ENCODE measurements around the gene USH1G. TPM values are rescaled to one million over a fixed set of nuclear protein-coding genes. Genes with fewer than 3 reads are reported as not detected.

USH1G gene
- total RNA-seq, 4 donors from 2014 or later: 1.1 to 3.7 (median 1.9) TPM

- Histone ChIP-seq H3K27me3 (peaks cover 31% of the 10 kb centered on the region), H3K4me1 (peaks cover 10% of the 10 kb centered on the region), H3K27ac (no peak overlapping the region), H3K9me3 (no peaks in the 10 kb centered on the region), H3K4me3 (no peak overlapping the region), H3K36me3 (no peaks in the 10 kb centered on the region)
- no peak for DNase-seq (ENCODE audit: low spot score in 2 of 2)
- TF ChIP-seq EP300 (IDR thresholded peaks at IDR 0.05) (no peak), POLR2AphosphoS5 (IDR thresholded peaks at IDR 0.05) (no peak), POLR2A (IDR thresholded peaks at IDR 0.05) (no peak)
- TF ChIP-seq, protein P1, sequence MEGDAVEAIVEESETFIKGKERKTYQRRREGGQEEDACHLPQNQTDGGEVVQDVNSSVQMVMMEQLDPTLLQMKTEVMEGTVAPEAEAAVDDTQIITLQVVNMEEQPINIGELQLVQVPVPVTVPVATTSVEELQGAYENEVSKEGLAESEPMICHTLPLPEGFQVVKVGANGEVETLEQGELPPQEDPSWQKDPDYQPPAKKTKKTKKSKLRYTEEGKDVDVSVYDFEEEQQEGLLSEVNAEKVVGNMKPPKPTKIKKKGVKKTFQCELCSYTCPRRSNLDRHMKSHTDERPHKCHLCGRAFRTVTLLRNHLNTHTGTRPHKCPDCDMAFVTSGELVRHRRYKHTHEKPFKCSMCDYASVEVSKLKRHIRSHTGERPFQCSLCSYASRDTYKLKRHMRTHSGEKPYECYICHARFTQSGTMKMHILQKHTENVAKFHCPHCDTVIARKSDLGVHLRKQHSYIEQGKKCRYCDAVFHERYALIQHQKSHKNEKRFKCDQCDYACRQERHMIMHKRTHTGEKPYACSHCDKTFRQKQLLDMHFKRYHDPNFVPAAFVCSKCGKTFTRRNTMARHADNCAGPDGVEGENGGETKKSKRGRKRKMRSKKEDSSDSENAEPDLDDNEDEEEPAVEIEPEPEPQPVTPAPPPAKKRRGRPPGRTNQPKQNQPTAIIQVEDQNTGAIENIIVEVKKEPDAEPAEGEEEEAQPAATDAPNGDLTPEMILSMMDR (IDR thresholded peaks at IDR 0.05): no peak
- WGBS: 45% methylated on average over 10 of the region's 13 CpGs
Measured at GRCh38 chr17:74888469-74888868, 34.6 kb downstream of the USH1G start.

DNA sequence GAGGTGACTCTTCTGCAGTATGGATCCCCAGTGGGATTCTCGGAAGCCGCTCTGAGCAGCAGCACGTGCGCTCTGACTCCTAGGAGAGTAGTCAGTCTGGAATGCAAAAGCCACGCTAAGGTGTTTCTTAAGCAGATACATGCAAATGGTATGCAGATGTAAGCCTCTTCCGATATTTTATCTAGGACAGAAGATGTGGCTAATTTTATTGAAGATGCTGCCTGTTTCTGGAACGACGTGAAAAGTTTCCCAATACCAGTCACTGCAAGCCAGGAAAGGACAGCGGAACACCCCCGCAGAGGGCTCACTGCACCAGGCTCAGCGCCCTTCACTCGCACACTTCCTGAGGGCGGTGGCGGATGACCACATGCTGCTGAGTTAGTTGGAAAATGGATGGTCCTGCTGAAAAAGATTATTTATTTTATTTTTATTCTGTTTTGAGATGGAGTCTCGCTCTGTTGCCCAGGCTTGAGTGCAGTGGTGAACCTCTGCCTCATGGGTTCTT is 39.8 kb downstream of the USH1G start:
- peaks cover 20% of the 10 kb centered on the region for H3K27me3 ChIP-seq
- H3K9me3 ChIP-seq: no peaks in the 10 kb centered on the region
- no peak for DNase-seq (ENCODE audit: low spot score in 2 of 2)
- WGBS: 82% methylated on average over 15 of the region's 15 CpGs
- H3K4me1 ChIP-seq: peaks cover 3% of the 10 kb centered on the region
- TF ChIP-seq POLR2AphosphoS5 (IDR thresholded peaks at IDR 0.05) (no peak), POLR2A (IDR thresholded peaks at IDR 0.05) (no peak), EP300 (IDR thresholded peaks at IDR 0.05) (no peak)
- TF ChIP-seq, protein P1 (IDR thresholded peaks at IDR 0.05): no peak
- no peak overlapping the region for H3K4me3 ChIP-seq
- H3K36me3 ChIP-seq: no peaks in the 10 kb centered on the region
- no peak overlapping the region for H3K27ac ChIP-seq

DNA sequence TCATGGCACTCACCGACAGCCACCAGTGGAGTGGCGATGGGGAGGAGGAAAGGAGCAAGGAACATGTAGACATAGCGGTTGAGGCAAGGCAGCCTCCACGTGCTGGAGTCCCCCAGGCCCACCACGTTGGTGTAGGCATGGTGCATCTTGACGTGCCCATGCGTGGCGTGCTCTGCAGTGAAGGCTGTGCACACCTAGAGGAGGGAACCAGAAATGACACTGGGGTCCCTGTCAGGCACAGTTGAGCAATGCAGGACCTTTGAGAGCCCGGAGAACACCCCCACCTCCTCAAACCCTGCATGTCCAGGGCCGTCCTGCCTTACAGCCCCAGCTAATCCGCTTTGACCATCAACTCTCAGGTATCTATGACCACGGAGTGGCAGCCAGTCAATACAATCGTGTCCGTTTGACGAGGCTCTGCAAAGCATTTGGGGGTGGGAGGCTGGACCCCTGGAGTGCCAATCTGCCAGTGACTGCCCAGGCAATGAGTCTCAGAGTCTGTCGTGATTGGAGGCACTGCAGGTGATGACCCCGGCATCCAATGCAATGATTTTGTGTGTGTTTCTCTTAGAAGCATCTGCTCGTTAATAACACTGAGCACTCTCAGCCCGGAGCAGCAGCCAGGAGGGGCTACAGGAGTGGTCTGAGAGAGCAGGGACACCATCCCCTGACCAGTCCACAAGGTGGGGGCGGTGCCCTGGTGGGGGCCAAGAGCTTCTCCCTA is 40.4 kb downstream of the USH1G start:
- H3K36me3 ChIP-seq: no peaks in the 10 kb centered on the region
- TF ChIP-seq POLR2A (IDR thresholded peaks at IDR 0.05) (no peak), POLR2AphosphoS5 (IDR thresholded peaks at IDR 0.05) (no peak), EP300 (IDR thresholded peaks at IDR 0.05) (no peak)
- TF ChIP-seq, protein P1 (IDR thresholded peaks at IDR 0.05): no peak
- DNase-seq (ENCODE audit: low spot score in 2 of 2): no peak
- 74% methylated on average over 17 of the region's 20 CpGs for WGBS
- peaks cover 20% of the 10 kb centered on the region for H3K27me3 ChIP-seq
- H3K4me3 ChIP-seq: no peak overlapping the region
- H3K27ac ChIP-seq: no peak overlapping the region
- peaks cover 10% of the 10 kb centered on the region for H3K4me1 ChIP-seq
- no peaks in the 10 kb centered on the region for H3K9me3 ChIP-seq

GRCh38 chr17:74881073-74881472 is 42.0 kb downstream of the USH1G start:
- no peak overlapping the region for H3K4me3 ChIP-seq
- TF ChIP-seq POLR2A (IDR thresholded peaks at IDR 0.05): no peak
- TF ChIP-seq, protein P1 (IDR thresholded peaks at IDR 0.05): no peak
- TF ChIP-seq POLR2AphosphoS5 (IDR thresholded peaks at IDR 0.05): no peak
- 82% methylated on average over 11 of the region's 11 CpGs for WGBS

DNA sequence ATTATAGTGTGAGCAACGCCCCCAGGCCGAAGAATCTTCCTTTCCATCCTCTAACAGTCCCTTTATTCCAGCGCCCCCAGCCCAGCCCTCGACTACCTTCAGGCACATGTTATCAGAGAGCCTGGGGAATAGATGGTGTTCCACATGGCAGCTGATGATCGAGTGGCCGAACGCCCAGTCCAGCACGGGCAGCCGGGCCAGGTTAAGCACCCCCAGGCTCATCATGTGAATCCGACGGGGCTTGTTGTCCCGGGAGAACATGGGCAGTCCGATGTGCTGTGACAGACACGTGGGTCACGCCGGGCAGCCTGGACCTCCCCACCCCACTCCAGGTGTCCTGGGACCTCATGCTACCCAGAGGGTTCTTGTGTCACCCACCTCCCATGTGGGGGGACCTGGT is 43.7 kb downstream of the USH1G start:
- Histone ChIP-seq H3K36me3 (no peaks in the 10 kb centered on the region), H3K4me1 (peaks cover 13% of the 10 kb centered on the region), H3K4me3 (no peak overlapping the region), H3K27ac (no peak overlapping the region), H3K9me3 (no peaks in the 10 kb centered on the region), H3K27me3 (peaks cover 14% of the 10 kb centered on the region)
- DNase-seq (ENCODE audit: low spot score in 2 of 2): no peak
- TF ChIP-seq, protein P1 (IDR thresholded peaks at IDR 0.05): no peak
- TF ChIP-seq POLR2AphosphoS5 (IDR thresholded peaks at IDR 0.05): no peak
- TF ChIP-seq EP300 (IDR thresholded peaks at IDR 0.05): no peak
- no peak for TF ChIP-seq POLR2A (IDR thresholded peaks at IDR 0.05)
- 93% methylated on average over 2 of the region's 16 CpGs for WGBS

More at GRCh38 chr17:74881073-74881472, 42.0 kb downstream of the USH1G start:
- peaks cover 13% of the 10 kb centered on the region for H3K4me1 ChIP-seq
- H3K27me3 ChIP-seq: peaks cover 20% of the 10 kb centered on the region
- H3K27ac ChIP-seq: no peak overlapping the region
- H3K9me3 ChIP-seq: no peaks in the 10 kb centered on the region
- no peak for DNase-seq (ENCODE audit: low spot score in 2 of 2)
- H3K36me3 ChIP-seq: no peaks in the 10 kb centered on the region
